Astrocyte of the cerebellum (primary cell): Measurements from ENCODE around the gene DIABLO.

Source experiments
- DNase-seq: peaks from one replicate; pipeline ENCODE4 v3.0.0-alpha.2; 2011; ENCODE audit warnings: low read depth
- H3K4me3 ChIP-seq: 2 replicates; pipeline ENCODE4 v1.5.1; 2011; ENCODE audit warnings: mild to moderate bottlenecking, low read depth, low read length, moderate library complexity
- CTCF ChIP-seq: IDR thresholded peaks from 2 replicates; pipeline ENCODE4 v1.5.1; 2012; ENCODE audit warnings: low read length, low read depth, moderate library complexity, mild to moderate bottlenecking; ENCODE audit errors: missing control alignments
- in situ Hi-C: cut with HindIII; loops from 2 replicates; pipeline ENCODE4 v1.10.0; 2017; ENCODE audit warnings: low sequenced_read_pairs

The DIABLO gene

GRCh38 chr12:122167356-122167925 lies 58.4 kb downstream of the DIABLO start:
- no peak for DNase-seq
- in situ Hi-C loops, result no loop called here
- H3K4me3 ChIP-seq, result no peak overlapping the region
- no peak for TF ChIP-seq CTCF

- H3K4me3 ChIP-seq, result no peak overlapping the region
- no peak for TF ChIP-seq CTCF
- DNase-seq, result no peak
- in situ Hi-C loops, result no loop called here
Observed at GRCh38 chr12:122166422-122167349, 59.2 kb downstream of the DIABLO start.

- in situ Hi-C loops, result no loop called here
- TF ChIP-seq CTCF, result no peak
- H3K4me3 ChIP-seq, result no peak overlapping the region
- no peak for DNase-seq
Observed at GRCh38 chr12:122162976-122163375, 62.9 kb downstream of the DIABLO start.

GRCh38 chr12:122161682-122162081 lies 64.2 kb downstream of the DIABLO start:
- TF ChIP-seq CTCF, result no peak
- no peak for DNase-seq
- in situ Hi-C loops, result no loop called here
- no peak overlapping the region for H3K4me3 ChIP-seq

- DNase-seq, result no peak
- no peak for TF ChIP-seq CTCF
- in situ Hi-C loops, result no loop called here
- H3K4me3 ChIP-seq, result no peak overlapping the region
Observed at GRCh38 chr12:122160761-122161160, 65.1 kb downstream of the DIABLO start.

- TF ChIP-seq CTCF, result no peak
- DNase-seq, result no peak
- no peak overlapping the region for H3K4me3 ChIP-seq
- in situ Hi-C loops, result no loop called here
Observed at GRCh38 chr12:122159882-122160281, 66.0 kb downstream of the DIABLO start.
